Vagina (tissue), 2 donors: Measurements from ENCODE around the gene PILRB.

Source experiments
- CTCF ChIP-seq, 3 experiments: fragments of 450-650 bp in 2 of 3; fragments of 200-600 bp in 1 of 3; sonication (generic) in 1 of 3; IDR thresholded peaks; one replicate each; pipeline ENCODE4 v1.5.1; 2017 to 2019; ENCODE audit warnings: antibody characterized with exemption in 3 of 3, mild to moderate bottlenecking in 2 of 3, moderate library complexity in 2 of 3
- POLR2AphosphoS5 ChIP-seq, 2 donors: sonication (generic); formaldehyde crosslinking; IDR thresholded peaks; one replicate each; pipeline ENCODE4 v1.9.0; 2017; ENCODE audit warnings: antibody characterized with exemption in 2 of 2, mild to moderate bottlenecking in 2 of 2, low read depth in 1 of 2; ENCODE audit not compliant: insufficient read depth in 1 of 2

GRCh38 chr7:100356416-100357068 is 1.4 kb upstream of the PILRB start:
- TF ChIP-seq POLR2AphosphoS5 (IDR thresholded peaks at IDR 0.05; ENCODE audit: insufficient read depth in 1 of 2, low read depth in 1 of 2) (no peak), CTCF (IDR thresholded peaks at IDR 0.05) (no peak)
